ENCODE measurements around the gene POPDC2. TPM values are rescaled to one million over a fixed set of nuclear protein-coding genes. Genes with fewer than 3 reads are reported as not detected.

POPDC2 gene
- total RNA-seq, 1 experiment from 2014 or later, result 0.48 TPM

- no peak for TF ChIP-seq EMX1 (CRISPR knock-in tag; IDR thresholded peaks at IDR 0.05)
- no peak for TF ChIP-seq RELA (CRISPR knock-in tag; IDR thresholded peaks at IDR 0.05; ENCODE audit: borderline replicate concordance)
- TF ChIP-seq ERG (CRISPR knock-in tag; IDR thresholded peaks at IDR 0.05), result no peak
- TF ChIP-seq JAZF1 (CRISPR knock-in tag; IDR thresholded peaks at IDR 0.05), result no peak
- TF ChIP-seq AR (CRISPR knock-in tag; IDR thresholded peaks at IDR 0.05), result no peak
Observed at GRCh38 chr3:119630880-119631329, 29.5 kb downstream of the POPDC2 start (continued).

- Mint-ChIP-seq H3K4me1 (peaks cover 18% of the 10 kb centered on the region), H3K27ac (no peak overlapping the region)
- POLR2A ChIA-PET, result no interaction called here
Observed at GRCh38 chr3:119630128-119630879, 30.1 kb downstream of the POPDC2 start.

GRCh38 chr3:119628816-119629445, 31.5 kb downstream of the POPDC2 start:
- no peaks in the 10 kb centered on the region; the same call in 1 of the 2 replicates for H3K36me3 Mint-ChIP-seq
- peaks cover 5% of the 10 kb centered on the region; the same call in 1 of the 2 replicates for H3K9me3 Mint-ChIP-seq
- H3K27me3 Mint-ChIP-seq (ENCODE audit: low read depth), result no peaks in the 10 kb centered on the region; the same call in 1 of the 2 replicates
- H3K27ac Mint-ChIP-seq, result no peak overlapping the region
- H3K4me3 Mint-ChIP-seq, result no peak overlapping the region
- ChIA-PET CTCF (interaction anchor here (1.6 kb wide), 1 partner anchor 28 kb away, joined by 8 read pairs; no protein-coding TSS in a partner anchor), POLR2A (no interaction called here)
- TF ChIP-seq ERG (CRISPR knock-in tag; IDR thresholded peaks at IDR 0.05) (no peak), ATF2 (CRISPR knock-in tag; IDR thresholded peaks at IDR 0.05; ENCODE audit: borderline replicate concordance, low read depth) (no peak), CBFB (CRISPR knock-in tag; IDR thresholded peaks at IDR 0.05; ENCODE audit: low read depth) (no peak), RORB (CRISPR knock-in tag; IDR thresholded peaks at IDR 0.05) (no peak)
- H3K4me1 Mint-ChIP-seq, result peaks cover 20% of the 10 kb centered on the region
- ATAC-seq (no peak), DNase-seq (ENCODE audit: low spot score) (no peak)

More at GRCh38 chr3:119630128-119630879, 30.1 kb downstream of the POPDC2 start:
- CTCF ChIA-PET, result no interaction called here
- no peaks in the 10 kb centered on the region; the same call in 1 of the 2 replicates for H3K27me3 Mint-ChIP-seq (ENCODE audit: low read depth)
- DNase-seq (ENCODE audit: low spot score), result no peak
- 0 out of 2 replicates have a peak, but pooled peaks have one; percentile 19 for ATAC-seq
- H3K9me3 Mint-ChIP-seq, result no peaks in the 10 kb centered on the region
- no peak for TF ChIP-seq NR3C1 (CRISPR knock-in tag; conservative IDR thresholded peaks at IDR 0.05; ENCODE audit: low read depth)
- TF ChIP-seq FOXP1 (CRISPR knock-in tag; IDR thresholded peaks at IDR 0.05; ENCODE audit: borderline replicate concordance), result no peak
- no peak for TF ChIP-seq EMX1 (CRISPR knock-in tag; IDR thresholded peaks at IDR 0.05)
- TF ChIP-seq ZNF263 (CRISPR knock-in tag; IDR thresholded peaks at IDR 0.05; ENCODE audit: low read depth), result no peak
- TF ChIP-seq GABPB1 (CRISPR knock-in tag; IDR thresholded peaks at IDR 0.05), result peak; percentile 54; the same call in 1 of the 2 replicates
- TF ChIP-seq ERG (CRISPR knock-in tag; IDR thresholded peaks at IDR 0.05), result no peak
- TF ChIP-seq ESRRA (CRISPR knock-in tag; IDR thresholded peaks at IDR 0.05; ENCODE audit: borderline replicate concordance), result no peak
- no peak overlapping the region for H3K4me3 Mint-ChIP-seq
- no peaks in the 10 kb centered on the region for H3K36me3 Mint-ChIP-seq
